ENCODE data around the gene PSAP. TPM values are rescaled to one million over a fixed set of nuclear protein-coding genes. Genes with fewer than 3 reads are reported as not detected.
A peak's percentile ranks its signal among the peaks of the same experiment; 100 is the strongest.

The PSAP gene
- total RNA-seq, 4 donors from 2014 or later, result 937 to 1,475 (median 1,210) TPM

DNA sequence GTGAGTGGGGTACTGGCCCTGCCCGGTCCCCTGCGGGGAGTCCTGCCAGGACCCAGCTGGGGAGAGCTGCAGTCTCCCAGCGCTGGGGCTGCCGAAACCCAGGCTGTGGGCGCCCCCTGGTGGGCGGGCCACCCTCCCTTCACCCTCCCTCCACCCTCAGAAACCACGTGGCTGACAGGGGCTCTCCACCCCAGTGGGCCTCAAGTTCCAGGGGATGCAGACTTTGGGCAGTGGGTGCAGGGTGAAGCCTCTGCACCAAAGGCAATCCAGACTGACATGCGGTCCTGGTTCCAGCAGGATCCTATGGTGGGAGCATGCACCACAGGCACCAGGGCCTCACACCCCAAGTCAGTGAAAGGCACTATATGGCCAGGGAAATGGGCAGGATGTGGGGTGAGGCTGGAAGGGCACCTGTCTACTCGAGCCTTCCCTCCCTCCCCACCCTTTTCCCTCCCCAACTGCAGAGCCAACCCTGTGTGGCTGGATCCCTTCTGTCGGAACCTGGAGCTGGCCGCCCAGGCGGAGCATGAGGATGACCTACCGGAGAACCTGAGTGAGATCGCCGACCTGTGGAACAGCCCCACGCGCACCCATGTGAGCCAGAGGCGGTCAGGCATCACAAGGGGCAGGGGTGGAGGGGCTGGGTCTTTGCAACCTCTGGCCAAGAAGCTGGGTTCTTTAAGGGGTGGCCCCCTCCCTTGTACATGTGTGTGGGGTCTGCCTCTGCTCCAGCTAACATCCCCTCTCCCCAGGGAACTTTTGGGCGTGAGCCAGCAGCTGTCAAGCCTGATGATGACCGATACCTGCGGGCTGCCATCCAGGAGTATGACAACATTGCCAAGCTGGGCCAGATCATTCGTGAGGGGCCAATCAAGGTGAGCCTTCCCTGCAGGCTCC, 38.8 kb downstream of the PSAP start:
- ATAC-seq (ENCODE audit: low FRiP score), result peak; percentile 60
- DNase-seq (ENCODE audit: low spot score), result no peak
- TF ChIP-seq, protein P1, sequence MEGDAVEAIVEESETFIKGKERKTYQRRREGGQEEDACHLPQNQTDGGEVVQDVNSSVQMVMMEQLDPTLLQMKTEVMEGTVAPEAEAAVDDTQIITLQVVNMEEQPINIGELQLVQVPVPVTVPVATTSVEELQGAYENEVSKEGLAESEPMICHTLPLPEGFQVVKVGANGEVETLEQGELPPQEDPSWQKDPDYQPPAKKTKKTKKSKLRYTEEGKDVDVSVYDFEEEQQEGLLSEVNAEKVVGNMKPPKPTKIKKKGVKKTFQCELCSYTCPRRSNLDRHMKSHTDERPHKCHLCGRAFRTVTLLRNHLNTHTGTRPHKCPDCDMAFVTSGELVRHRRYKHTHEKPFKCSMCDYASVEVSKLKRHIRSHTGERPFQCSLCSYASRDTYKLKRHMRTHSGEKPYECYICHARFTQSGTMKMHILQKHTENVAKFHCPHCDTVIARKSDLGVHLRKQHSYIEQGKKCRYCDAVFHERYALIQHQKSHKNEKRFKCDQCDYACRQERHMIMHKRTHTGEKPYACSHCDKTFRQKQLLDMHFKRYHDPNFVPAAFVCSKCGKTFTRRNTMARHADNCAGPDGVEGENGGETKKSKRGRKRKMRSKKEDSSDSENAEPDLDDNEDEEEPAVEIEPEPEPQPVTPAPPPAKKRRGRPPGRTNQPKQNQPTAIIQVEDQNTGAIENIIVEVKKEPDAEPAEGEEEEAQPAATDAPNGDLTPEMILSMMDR (IDR thresholded peaks at IDR 0.05), result peak in 1 of 3 donors; percentile 50

DNA sequence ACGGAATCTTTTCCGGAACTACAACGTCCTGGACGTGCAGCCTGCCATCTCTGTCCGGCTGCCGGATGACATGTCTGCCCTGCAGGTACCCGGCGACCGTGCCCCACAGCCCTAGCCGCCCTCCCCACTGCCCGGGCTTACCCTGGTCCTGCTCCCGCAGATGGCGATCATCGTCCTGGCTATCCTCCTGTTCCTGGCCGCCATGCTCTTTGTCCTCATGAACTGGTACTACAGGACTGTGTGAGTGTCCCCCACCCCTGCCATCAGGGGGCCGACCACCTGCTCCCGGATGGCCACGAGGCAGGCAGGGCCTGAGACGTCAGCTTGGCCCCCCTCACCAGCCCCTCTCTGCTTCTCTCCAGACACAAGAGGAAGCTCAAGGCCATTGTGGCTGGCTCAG, 39.7 kb downstream of the PSAP start:
- DNase-seq (ENCODE audit: low spot score) (no peak), ATAC-seq (ENCODE audit: low FRiP score) (no peak)
- TF ChIP-seq, protein P1 (IDR thresholded peaks at IDR 0.05), result no peak

DNA sequence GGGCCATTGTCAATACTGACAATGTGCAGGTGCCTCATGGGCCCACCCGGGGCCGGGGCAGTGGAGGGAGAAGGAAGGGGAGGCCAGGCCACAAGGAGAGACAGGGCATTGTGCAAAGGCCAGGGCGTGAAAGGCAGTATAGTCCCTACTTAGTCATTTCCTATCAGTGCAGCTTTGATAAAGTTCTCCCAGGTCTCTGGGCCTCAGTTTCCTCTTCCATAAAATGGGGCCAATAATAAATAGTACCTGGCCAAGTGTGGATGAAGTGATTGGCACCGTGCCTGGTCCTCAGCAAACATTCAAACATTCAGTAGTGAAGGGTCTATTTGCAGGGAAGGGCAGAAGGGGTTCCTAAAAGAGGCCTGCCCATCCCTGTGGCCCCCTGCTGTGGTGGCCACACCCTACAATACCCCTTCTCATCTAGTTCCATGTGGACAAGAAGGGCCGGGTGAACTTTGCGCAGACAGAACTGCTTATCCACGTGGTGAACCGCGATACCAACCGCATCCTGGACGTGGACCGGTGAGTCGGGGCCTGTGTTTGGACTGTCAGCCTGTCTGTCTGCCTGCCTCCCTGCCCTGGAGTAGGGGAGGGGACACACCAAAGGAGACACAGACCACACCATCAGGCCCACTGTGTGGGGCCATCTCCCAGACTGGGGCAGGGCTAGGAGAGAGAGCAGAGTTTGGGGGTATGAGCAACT, 40.9 kb downstream of the PSAP start:
- DNase-seq (ENCODE audit: low spot score) (no peak), ATAC-seq (ENCODE audit: low FRiP score) (no peak)
- TF ChIP-seq, protein P1 (IDR thresholded peaks at IDR 0.05), result no peak

DNA sequence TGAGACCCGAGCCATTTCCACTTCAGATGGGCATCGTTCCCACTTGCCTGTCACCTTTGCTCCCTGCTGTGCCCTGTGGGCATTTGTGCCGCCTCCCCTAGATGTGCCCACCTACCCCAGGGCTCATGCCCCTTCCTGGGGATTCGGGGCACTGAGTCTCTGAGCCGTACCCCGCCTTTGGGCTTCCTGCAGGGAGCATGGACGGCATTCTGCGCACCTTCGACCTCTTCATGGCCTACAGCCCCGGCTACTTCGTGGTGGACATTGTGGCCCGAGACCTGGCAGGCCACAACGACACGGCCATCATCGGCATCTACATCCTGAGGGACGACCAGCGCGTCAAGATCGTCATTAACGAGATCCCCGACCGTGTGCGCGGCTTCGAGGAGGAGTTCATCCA, 41.4 kb downstream of the PSAP start:
- TF ChIP-seq, protein P1 (IDR thresholded peaks at IDR 0.05), result no peak
- DNase-seq (ENCODE audit: low spot score), result no peak
- ATAC-seq (ENCODE audit: low FRiP score), result no peak

DNA sequence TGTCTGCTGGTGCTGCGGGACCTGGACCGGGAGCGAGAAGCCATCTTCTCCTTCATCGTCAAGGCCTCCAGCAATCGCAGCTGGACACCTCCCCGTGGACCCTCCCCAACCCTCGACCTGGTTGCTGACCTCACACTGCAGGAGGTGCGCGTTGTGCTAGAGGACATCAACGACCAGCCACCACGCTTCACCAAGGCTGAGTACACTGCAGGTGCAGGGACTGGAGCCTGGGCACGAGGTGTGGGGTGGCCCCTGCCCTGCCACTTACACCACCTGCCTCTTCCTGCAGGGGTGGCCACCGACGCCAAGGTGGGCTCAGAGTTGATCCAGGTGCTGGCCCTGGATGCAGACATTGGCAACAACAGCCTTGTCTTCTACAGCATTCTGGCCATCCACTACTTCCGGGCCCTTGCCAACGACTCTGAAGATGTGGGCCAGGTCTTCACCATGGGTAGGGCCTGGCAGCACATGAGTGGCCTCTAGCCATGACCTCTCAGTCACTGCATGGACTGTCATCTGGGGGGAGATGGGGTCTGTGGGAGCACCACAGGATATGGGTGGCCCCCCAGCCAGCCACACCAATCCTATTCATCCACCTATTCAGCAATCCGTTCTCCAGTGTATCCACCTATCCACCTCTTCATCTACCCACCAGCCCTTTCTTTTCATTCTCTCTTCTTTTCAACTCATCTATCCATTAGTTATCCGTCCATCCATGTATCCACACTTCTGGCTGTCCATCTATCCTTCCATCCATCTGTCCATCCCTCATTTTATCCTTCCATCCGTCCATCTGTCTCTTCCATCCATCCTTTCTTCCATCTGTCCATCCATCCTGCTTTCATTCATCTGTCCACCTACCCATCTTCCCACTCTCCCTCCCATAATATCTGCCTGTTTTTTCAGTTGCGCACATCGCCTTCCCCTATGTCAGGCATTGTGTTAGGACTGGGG, 43.2 kb downstream of the PSAP start:
- DNase-seq (ENCODE audit: low spot score) (no peak), ATAC-seq (ENCODE audit: low FRiP score) (no peak)
- TF ChIP-seq, protein P1 (IDR thresholded peaks at IDR 0.05), result no peak

DNA sequence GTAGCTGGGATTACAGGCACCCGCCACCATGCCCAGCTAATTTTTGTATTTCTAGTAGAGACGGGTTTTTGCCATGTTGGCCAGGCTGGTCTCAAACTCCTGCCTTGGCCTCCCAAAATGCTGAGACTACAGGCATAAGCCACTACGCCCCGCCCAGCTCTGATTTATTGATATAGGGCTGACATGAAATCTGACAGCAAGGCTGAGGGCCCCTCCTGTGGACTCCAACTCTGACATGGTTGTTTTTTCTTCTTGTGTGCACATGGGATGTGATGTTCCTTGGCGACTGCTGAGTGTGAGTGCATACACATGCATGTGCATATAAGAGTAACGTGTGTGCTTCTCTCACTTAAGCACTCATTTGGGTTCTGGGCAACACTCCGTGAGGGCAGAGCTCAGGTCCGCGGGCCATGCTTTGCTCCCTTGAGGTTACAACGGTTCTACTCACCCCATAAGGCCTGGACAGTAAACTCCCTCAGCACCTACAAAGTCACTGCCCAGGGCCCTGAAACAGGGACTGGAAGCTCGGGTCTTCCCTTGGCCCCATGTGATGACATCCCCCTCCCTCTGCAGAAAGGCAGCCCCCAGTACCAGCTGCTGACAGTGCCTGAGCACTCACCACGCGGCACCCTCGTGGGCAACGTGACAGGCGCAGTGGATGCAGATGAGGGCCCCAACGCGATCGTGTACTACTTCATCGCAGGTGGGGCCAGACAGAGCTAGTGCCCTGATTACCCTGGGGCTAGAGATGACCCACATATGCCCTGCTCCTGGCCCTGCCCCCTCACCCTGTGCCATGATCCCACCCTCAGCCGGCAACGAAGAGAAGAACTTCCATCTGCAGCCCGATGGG, 44.1 kb downstream of the PSAP start:
- TF ChIP-seq, protein P1 (IDR thresholded peaks at IDR 0.05), result no peak
- ATAC-seq (ENCODE audit: low FRiP score) (no peak), DNase-seq (ENCODE audit: low spot score) (no peak)
